HFFc6 (cell line): ENCODE results near the gene FLNA. TPM values are rescaled to one million over a fixed set of nuclear protein-coding genes. Genes with fewer than 3 reads are reported as not detected.

ENCODE experiments used
- DNase-seq: peaks from one replicate; pipeline ENCODE4 v3.0.0-alpha.2; 2018
- H3K27ac Mint-ChIP-seq: 2 replicates; pipeline ENCODE4 v1.8.0; 2020; ENCODE audit warnings: mild to moderate bottlenecking, mixed read lengths
- H3K27me3 Mint-ChIP-seq: 2 replicates; pipeline ENCODE4 v1.8.0; 2021; ENCODE audit warnings: mild to moderate bottlenecking, moderate library complexity, mixed read lengths; ENCODE audit not compliant: insufficient read depth
- H3K36me3 Mint-ChIP-seq: 2 replicates; pipeline ENCODE4 v1.8.0; 2021; ENCODE audit warnings: low read depth, mixed read lengths
- H3K4me1 Mint-ChIP-seq: 2 replicates; pipeline ENCODE4 v1.8.0; 2020; ENCODE audit warnings: low read depth, mixed read lengths
- H3K4me3 Mint-ChIP-seq: 2 replicates; pipeline ENCODE4 v1.8.0; 2020; ENCODE audit warnings: mild to moderate bottlenecking, moderate library complexity, mixed read lengths
- H3K9me3 Mint-ChIP-seq: 2 replicates; pipeline ENCODE4 v1.8.0; 2020; ENCODE audit warnings: mild to moderate bottlenecking, mixed read lengths
- CTCF ChIP-seq: fragments of 200-600 bp; sonication (generic); IDR thresholded peaks from 2 replicates; pipeline ENCODE4 v1.5.0; 2021; ENCODE audit warnings: antibody characterized with exemption, mild to moderate bottlenecking
- total RNA-seq, 6 experiments: library from RNA; stranded (reverse); fragmentation: NEBNext Ultra II Directional; extraction: Animal tissue kit (Norgen Biotek cat#: 25700); gene quantifications; 2 replicates in 1 of 6; 3 replicates in 5 of 6; pipeline ENCODE4 v1.2.3, GENCODE V29; 2021

FLNA gene
- total RNA-seq, 6 experiments from 2014 or later: 2,260 to 2,886 (median 2,666) TPM

GRCh38 chrX:154353172-154353843, 21.1 kb downstream of the FLNA start:
- H3K27me3 Mint-ChIP-seq: peaks cover 10% of the 10 kb centered on the region
- H3K27ac Mint-ChIP-seq: peak overlapping the region; percentile 45; the same call in 1 of the 2 replicates
- H3K4me3 Mint-ChIP-seq: no peak overlapping the region
- H3K9me3 Mint-ChIP-seq: no peaks in the 10 kb centered on the region
- no peaks in the 10 kb centered on the region for H3K36me3 Mint-ChIP-seq
- no peak for DNase-seq
- no peak for TF ChIP-seq CTCF
- no peaks in the 10 kb centered on the region; the same call in 1 of the 2 replicates for H3K4me1 Mint-ChIP-seq

- TF ChIP-seq CTCF: no peak
- peaks cover under 1% of the 10 kb centered on the region for H3K4me1 Mint-ChIP-seq
- H3K36me3 Mint-ChIP-seq: no peaks in the 10 kb centered on the region
- no peaks in the 10 kb centered on the region for H3K9me3 Mint-ChIP-seq
- peaks cover 11% of the 10 kb centered on the region for H3K27me3 Mint-ChIP-seq
- H3K27ac Mint-ChIP-seq: peak overlapping the region; percentile 29; the same call in 1 of the 2 replicates
- no peak overlapping the region; the same call in 1 of the 2 replicates for H3K4me3 Mint-ChIP-seq
- DNase-seq: no peak
These were observed 22.0 kb downstream of the FLNA start for GRCh38 chrX:154352466-154352865.

GRCh38 chrX:154352012-154352401, 22.4 kb downstream of the FLNA start:
- peaks cover 15% of the 10 kb centered on the region for H3K27me3 Mint-ChIP-seq
- no peaks in the 10 kb centered on the region for H3K9me3 Mint-ChIP-seq
- no peak for DNase-seq
- H3K36me3 Mint-ChIP-seq: no peaks in the 10 kb centered on the region
- H3K27ac Mint-ChIP-seq: peak overlapping the region; percentile 29; the same call in 1 of the 2 replicates
- H3K4me1 Mint-ChIP-seq: peaks cover 5% of the 10 kb centered on the region
- no peak for TF ChIP-seq CTCF
- H3K4me3 Mint-ChIP-seq: no peak overlapping the region; the same call in 1 of the 2 replicates

GRCh38 chrX:154351183-154352011, 23.0 kb downstream of the FLNA start:
- H3K27ac Mint-ChIP-seq: no peak overlapping the region

More at GRCh38 chrX:154351183-154352011, 23.0 kb downstream of the FLNA start:
- no peaks in the 10 kb centered on the region for H3K9me3 Mint-ChIP-seq
- DNase-seq: no peak
- H3K27me3 Mint-ChIP-seq: peaks cover 15% of the 10 kb centered on the region
- peaks cover 6% of the 10 kb centered on the region for H3K4me1 Mint-ChIP-seq
- H3K4me3 Mint-ChIP-seq: no peak overlapping the region; the same call in 1 of the 2 replicates
- TF ChIP-seq CTCF: no peak
- H3K36me3 Mint-ChIP-seq: no peaks in the 10 kb centered on the region
